Kidney epithelial cell (primary cell): Measurements from ENCODE around the gene BEND4. TPM values are rescaled to one million over a fixed set of nuclear protein-coding genes. Genes with fewer than 3 reads are reported as not detected.
"Not testable (repeated sequence)": the region's sequence is repeated elsewhere in the genome, so short reads cannot be mapped to it uniquely, and the experiment has no call there.

Experiments used
- DNase-seq: peaks from one replicate; pipeline ENCODE4 v3.0.0-alpha.2; 2010; ENCODE audit warnings: low read depth
- H3K27me3 ChIP-seq: 2 replicates; pipeline ENCODE4 v1.6.0; 2011; ENCODE audit warnings: low read length; ENCODE audit not compliant: control insufficient read depth, insufficient read depth
- H3K36me3 ChIP-seq: 2 replicates; pipeline ENCODE4 v1.5.1; 2011; ENCODE audit warnings: low read length; ENCODE audit not compliant: control insufficient read depth, insufficient read depth
- H3K4me3 ChIP-seq: 2 replicates; pipeline ENCODE4 v1.5.1; 2011; ENCODE audit warnings: low read depth, mild to moderate bottlenecking, control low read depth, low read length
- total RNA-seq: library from RNA; depleted of rRNA; stranded (reverse); fragments of >200 nt; gene quantifications from 2 replicates; pipeline ENCODE4 v1.2.3, GENCODE V29; 2015
- TF ChIP-seq, protein P1 (sequence below): IDR thresholded peaks from 2 replicates; pipeline ENCODE4 v1.5.1; 2011; ENCODE audit warnings: mild to moderate bottlenecking, moderate library complexity, low read length, control low read depth, inconsistent platforms; ENCODE audit not compliant: insufficient read depth, poor library complexity, severe bottlenecking

The BEND4 gene
- total RNA-seq = 0.07 and 0.13 TPM in 2 replicates

DNA sequence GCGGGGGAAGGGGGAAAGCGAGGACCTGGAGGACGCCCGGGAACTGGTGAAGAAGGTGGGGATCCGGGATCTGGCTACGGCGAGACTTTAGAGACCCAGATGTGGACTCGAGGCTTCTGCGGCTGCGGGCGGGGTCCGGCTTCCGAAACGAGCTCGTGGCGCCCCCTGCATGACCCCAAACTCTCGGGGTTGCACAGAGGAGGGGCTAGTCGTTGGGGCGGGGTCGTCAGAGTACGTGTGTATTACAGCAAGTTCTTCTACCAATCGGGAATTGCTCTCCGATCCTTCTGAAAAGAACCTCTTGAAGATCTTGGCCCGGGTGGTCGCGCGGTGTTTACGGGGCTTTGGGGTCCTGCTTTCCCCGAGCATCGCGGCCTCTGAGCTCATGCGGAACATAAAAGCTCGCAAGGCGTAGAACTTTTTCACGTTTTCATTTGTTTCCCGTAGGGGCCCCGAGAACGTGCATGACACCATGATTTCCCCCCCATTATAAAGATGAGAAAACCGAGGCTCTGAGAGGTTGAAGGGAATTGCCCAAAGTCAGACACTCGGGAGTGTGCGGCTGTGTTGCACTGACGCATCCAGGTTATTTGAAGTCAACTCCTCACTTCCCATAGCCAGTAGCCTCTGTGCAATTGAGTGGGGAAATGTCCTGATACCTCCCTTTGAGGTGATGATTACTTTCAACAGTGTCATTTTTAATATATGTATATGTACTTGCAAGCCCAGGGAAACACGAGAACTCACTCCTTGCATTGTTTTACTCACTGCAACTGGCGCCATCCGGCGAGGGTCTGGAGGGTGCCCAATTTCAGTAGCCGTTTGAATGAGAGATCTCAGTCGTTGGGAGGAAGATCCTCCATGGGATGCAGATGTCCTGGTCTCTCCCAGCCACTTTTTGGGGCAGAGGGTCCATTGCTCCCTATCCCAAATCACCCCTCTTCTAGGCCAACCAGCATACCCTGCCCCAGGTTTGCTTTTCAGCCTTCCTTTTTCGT lies at the start of gene BEND4:
TSS of gene BEND4 (minus strand) at position 149 of the 998 bp plus-strand sequence. CDS start 512 bp downstream, outside the sequence.
- Histone ChIP-seq H3K36me3 (no peaks in the 10 kb centered on the region), H3K4me3 (peak within 1 kb of the TSS; percentile 42), H3K27me3 (peaks cover 41% of the 10 kb centered on the region)
- TF ChIP-seq, protein P1, sequence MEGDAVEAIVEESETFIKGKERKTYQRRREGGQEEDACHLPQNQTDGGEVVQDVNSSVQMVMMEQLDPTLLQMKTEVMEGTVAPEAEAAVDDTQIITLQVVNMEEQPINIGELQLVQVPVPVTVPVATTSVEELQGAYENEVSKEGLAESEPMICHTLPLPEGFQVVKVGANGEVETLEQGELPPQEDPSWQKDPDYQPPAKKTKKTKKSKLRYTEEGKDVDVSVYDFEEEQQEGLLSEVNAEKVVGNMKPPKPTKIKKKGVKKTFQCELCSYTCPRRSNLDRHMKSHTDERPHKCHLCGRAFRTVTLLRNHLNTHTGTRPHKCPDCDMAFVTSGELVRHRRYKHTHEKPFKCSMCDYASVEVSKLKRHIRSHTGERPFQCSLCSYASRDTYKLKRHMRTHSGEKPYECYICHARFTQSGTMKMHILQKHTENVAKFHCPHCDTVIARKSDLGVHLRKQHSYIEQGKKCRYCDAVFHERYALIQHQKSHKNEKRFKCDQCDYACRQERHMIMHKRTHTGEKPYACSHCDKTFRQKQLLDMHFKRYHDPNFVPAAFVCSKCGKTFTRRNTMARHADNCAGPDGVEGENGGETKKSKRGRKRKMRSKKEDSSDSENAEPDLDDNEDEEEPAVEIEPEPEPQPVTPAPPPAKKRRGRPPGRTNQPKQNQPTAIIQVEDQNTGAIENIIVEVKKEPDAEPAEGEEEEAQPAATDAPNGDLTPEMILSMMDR = no peak
- DNase-seq = no peak

DNA sequence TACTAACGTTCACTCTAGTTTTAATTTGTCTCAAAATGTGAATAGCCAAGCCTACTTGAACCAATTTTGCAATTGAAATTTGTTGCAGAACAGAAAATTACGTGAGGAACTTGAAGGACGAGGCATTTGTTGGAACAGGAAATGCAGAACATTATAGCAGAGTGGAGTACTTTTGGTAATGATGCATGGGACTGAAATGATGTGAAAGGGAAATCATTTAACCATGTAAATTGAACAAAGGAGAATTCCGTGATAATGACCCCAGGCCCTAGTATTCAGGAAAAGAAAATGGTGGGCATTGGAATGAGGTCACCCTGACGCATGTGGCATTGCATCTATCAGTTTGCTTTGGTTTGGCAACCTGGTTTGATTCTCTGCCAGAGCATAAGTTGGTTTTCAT lies 44.9 kb upstream of the BEND4 start:
- TF ChIP-seq, protein P1 = no peak
- no peak for DNase-seq
- Histone ChIP-seq H3K4me3 (no peak overlapping the region), H3K27me3 (no peaks in the 10 kb centered on the region), H3K36me3 (no peaks in the 10 kb centered on the region)

DNA sequence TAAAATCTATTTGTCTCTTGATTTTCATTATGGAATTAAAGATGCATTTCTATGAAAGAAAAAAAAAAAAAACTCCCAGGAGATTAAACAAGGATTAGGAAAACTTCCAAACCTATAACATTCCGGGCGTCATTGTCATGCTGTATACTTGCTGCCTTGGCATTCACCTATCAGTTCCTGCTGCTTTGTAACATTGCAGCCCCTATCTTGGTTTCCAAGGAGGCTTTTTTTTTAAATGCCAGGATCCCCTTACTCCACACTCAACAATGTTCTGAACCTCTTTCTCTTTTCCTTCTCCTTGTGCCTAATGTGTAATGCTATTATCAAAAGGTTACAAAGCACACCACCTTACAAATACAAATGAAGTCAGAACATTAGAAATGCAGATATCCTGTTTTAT lies 20.5 kb upstream of the BEND4 start:
- H3K27me3 ChIP-seq = no peaks in the 10 kb centered on the region
- H3K4me3 ChIP-seq = no peak overlapping the region
- H3K36me3 ChIP-seq = no peaks in the 10 kb centered on the region
- no peak for DNase-seq
- TF ChIP-seq, protein P1 = no peak

DNA sequence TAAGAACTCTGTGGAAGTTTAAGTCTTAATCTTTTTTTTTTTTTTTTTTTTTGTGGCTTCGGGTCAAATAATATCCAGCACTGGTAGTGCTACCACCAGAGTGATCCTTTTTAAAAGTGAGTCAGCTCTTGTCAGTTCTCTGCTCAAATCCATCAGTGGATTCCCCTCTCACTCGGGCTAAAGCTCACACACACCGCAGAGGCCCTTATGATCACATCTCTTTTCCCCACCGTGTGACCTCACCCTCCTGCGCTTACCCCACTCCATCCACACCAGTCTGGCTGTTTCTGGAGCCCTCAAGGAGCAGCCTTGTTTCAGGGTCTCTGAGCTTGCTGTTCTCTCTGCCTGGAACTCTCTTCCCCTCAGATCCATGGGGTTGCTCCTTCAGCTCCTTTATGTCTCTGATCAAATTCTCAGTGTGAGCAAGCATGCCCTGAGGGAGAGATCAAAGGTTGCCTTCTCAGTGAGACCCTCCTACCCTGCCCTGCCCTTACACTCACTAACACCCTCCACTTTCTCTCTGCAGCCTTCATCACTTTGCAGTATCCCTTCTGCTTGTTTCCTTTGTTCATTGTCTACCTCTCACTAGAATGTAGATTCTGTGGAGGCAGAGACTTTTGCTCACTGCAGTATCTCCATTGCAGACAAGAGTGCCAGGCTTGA lies 19.8 kb upstream of the BEND4 start:
- Histone ChIP-seq H3K4me3 (no peak overlapping the region), H3K27me3 (no peaks in the 10 kb centered on the region), H3K36me3 (no peaks in the 10 kb centered on the region)
- DNase-seq = no peak
- TF ChIP-seq, protein P1 = no peak

DNA sequence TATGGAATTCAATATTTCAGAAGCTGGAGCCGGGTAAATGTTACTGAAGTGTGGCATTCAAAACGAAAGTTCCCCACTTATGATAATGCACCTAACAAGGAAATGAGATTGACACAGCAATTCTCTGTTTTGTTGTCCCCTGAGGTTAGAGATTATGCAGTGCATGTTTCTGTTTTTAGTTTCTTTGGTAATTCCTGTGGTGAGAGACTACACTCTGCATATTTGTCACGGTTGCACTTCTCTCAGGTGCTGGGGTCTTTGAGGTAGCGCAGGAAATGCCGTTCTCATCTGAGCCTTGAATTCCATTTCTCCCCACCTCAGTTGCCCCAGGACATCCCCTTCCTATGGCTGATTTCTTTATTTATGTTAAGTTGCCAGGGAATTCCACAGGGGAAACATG lies 15.3 kb upstream of the BEND4 start:
- no peaks in the 10 kb centered on the region for H3K36me3 ChIP-seq
- TF ChIP-seq, protein P1 = no peak

DNA sequence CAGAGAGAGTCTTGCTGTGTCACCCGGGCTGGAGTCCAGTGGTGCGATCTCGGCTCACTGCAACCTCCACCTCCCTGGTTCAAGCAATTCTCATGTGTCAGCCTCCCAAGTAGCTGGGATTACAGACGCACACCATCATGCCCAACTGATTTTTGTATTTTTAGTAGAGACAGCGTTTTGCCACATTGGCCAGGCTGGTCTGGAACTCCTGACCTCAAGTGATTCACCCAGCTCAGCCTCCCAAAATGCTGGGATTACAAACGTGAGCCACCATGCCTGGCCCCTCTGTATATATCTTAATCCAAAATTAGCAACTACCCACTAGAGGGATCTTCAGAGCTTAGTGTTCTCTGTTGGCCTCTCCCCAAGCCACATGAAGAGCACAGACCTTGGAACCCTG lies 13.7 kb upstream of the BEND4 start:
- DNase-seq, H3K4me3 ChIP-seq, H3K36me3 ChIP-seq, H3K27me3 ChIP-seq: not testable (repeated sequence)

More for the DNA sequence above, 15.3 kb upstream of the BEND4 start:
- Histone ChIP-seq H3K4me3 (no peak overlapping the region), H3K27me3 (no peaks in the 10 kb centered on the region)
- no peak for DNase-seq
